Pons (tissue), 1 donor: ENCODE measurements around the gene SLCO3A1.

Experiments
- DNase-seq: peaks from one replicate; pipeline ENCODE4 v3.0.0-alpha.2; 2016; ENCODE audit warnings: low spot score

Gene SLCO3A1

GRCh38 chr15:91966194-91966552 is 112.7 kb downstream of the SLCO3A1 start:
- DNase-seq, result peak; percentile 56

- no peak for DNase-seq
Observed at GRCh38 chr15:91967935-91968606, 114.6 kb downstream of the SLCO3A1 start.

- DNase-seq, result no peak
Observed at GRCh38 chr15:91968610-91969009, 115.1 kb downstream of the SLCO3A1 start.

GRCh38 chr15:91970142-91970541 is 116.6 kb downstream of the SLCO3A1 start:
- DNase-seq, result peak; percentile 81

DNA sequence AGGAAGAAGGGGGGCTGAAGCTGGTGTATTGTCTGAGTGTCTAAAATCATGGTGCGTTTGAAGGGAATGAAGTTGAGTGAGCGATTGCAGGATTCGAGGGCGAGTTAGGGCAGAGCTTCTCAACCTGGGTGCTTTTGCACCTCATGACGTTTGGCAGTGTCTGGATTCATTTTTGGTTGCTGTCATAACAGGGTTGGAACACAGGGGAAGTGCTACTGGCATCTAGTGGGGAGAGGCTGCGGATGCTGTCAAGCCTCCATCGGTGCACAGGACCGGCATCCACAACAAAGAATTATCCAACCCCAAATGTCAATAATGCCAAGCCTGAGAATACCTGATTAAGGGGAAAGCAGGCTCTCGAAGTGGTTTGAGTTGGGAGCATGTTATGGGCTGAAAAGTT is 120.0 kb downstream of the SLCO3A1 start:
- DNase-seq, result no peak

DNA sequence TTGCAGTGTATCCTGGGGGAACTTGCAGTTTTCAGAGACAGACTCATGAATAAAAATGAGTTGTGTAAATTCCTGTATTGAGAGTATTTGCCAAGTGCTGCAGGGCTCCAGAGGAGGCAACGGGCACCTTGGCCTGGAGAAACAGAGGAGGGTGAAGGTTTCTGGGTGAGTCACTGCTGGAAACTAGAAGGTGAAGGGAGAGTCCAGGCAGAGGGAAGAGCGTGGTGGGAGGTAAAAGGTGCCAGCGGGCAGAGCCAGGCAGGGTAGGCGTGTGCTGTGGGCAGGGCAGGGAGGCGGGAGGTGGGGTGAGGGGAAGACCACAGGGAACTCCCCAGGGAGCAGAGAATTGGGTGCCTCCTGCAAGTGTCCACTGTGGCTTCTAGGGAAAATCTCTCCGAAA is 120.8 kb downstream of the SLCO3A1 start:
- DNase-seq, result no peak

- DNase-seq, result no peak
Observed at GRCh38 chr15:91975241-91975978, 121.9 kb downstream of the SLCO3A1 start.

DNA sequence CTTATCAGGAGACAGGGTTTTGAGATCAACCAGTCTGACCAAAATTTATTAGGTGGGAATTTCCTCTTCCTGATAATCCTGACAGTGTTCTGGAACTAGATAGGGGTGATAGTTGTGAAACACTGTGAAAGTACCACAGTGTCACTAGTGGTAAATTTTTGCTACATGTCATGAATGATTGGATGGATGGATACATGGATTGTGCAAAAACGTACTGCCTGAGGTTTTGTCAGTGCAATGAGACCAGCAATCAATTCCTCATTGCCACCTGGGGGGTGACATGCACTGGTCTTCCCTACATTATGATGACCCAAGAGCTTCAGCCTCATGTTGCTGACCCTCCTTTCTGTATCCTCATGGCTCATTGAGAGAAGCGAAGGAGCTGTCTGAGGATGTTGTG is 123.5 kb downstream of the SLCO3A1 start:
- DNase-seq, result no peak

GRCh38 chr15:91980502-91981267 is 127.2 kb downstream of the SLCO3A1 start:
- DNase-seq, result no peak

DNA sequence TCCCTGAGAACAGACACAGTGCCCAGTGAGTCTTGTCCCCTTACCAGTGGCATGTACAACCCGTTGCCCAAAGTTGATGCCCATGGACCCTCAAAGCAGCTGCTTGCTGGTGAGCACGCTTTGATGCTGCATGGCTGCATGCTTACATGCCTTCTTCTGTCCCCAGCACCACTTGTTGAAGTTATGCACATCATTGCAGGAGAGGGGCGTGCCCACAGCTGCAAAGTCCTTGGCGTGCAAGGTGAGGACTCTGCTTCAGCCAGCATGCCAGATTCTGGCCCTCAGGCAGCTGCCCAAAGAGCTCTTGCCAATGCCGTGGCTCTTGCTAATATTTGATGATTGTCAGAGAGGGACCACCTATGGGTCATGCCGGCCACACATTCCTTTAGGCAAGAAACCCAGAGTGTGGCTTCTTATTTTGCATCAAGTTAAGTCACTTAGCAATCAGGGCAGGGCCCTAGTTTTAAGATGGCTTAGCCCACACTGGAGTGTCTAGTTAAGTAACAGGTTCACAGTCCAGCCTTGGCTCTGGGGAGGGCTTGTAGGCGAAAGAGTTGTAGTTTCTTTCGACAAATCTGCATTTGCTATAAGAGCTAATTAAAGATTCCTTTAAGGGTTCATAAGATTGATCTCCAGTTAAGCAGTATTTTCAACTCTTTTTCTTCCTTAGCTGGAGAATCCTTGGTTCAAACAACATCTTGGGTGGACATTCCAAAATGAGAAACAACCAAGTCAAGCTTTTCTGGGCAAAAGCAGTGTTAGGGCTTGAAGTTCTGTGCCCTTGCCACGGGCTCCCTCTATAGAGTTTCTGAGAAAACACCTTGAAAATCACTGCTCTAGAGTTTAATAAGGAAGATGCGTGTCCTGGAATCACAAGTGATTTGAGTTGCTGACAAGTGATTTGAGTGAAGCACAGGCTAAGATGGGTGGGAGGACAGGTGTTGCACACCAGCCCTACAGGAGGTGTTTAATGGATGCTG is 128.6 kb downstream of the SLCO3A1 start:
- DNase-seq, result no peak

DNA sequence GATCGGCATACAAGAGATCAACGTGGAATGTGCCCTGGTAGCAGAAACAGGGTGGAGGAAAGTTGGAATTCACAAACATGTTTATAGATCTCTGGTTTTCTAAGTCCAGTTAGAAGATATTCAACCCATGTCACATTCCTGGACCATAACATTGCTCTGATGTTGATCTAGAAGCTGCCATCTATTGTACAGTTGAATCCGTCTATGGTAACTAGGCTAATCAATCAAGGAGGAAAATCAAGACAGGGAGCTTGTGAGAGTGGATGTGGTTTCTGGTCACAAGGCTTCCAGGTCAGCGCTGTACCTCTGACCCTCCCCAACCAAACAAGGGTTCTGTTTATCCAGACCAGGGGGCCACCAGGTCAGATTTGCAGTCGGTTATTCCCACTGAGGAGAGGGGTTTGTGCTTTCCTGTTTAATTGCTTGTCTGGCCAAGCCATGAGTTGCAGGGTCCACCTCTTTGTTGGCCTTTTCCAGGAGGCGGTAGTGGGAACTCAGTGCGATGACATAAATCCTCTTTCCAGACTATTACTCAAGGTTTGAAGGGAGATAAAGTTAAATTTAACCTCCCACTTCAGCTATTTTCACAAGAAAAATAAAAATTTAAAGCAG is 130.3 kb downstream of the SLCO3A1 start:
- DNase-seq, result no peak

DNA sequence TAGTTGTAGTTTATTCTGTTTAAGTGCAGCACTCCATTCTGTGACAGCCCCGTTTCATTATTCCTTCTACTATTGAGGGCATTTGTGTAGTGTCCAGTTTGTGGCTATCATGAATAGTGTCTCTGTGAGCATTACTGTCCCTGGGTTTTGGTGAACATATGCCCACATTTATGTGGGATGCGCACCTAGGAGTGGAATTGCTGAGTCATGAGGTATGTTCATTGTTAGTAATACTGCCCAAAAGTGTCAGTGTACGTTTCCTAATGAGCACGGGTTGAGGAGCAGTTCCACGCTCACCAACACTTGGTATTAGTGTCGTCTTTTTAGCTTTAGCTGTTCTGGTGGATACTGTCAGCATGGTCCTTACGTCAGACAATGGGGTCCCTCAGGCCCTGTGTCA is 131.8 kb downstream of the SLCO3A1 start:
- no peak for DNase-seq

GRCh38 chr15:91988071-91988470 is 134.6 kb downstream of the SLCO3A1 start:
- DNase-seq, result no peak

- DNase-seq, result no peak
Observed at GRCh38 chr15:91988655-91989054, 135.1 kb downstream of the SLCO3A1 start.

GRCh38 chr15:91989821-91990220 is 136.3 kb downstream of the SLCO3A1 start:
- no peak for DNase-seq

DNA sequence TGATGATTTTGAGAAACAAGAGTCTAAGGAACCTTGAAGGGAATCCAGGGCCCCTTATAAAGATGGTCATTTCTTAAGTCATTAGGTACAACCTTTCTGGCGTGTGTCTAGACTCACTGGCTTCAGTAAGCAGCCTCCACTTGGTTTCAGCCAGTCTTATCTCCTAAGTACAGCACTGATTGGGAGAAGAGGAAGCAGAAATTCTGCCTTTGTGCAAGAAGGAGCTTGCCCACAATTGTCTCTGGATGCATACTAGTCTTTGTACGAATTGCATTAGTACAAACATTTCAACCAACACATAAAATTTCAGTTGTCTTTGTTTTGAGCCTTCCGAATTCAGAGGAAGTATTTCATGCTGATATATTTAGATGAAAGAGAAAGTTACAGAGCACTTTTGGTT is 139.4 kb downstream of the SLCO3A1 start:
- DNase-seq, result no peak

DNA sequence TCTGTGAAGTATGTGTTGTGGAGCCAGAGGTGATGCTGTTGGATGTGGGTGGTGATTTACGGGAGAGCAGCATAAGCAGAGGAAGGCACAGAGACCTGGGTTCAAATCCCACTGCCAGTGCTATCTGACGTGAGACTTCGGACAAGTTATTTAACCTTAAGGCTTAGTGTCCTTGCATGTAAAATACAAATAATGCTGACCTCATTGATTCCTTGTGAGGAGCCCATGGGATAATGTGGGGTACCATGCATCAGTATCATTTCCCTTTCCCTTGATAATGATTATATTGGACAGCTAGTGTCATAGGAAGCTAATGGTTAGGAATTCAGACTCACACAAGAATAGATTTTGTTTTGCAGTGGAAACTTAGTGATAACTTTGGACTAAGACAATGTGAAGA is 141.6 kb downstream of the SLCO3A1 start:
- DNase-seq, result no peak

DNA sequence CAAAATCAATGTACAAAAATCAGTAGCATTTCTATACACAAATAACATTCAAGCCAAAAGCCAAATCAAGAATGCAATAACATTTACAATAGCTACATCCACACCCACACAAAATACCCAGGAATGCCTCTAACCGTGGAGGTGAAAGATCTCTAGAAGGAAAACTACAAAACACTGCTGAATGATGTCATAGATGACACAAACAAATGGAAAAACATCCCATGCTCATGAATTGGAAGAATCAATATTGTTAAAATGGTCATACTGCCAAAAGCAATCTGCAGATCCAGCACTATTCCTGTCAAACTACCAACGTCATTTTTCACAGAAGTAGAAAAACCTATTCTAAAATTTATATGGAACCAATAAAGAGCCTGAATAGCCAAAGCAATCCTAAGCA is 143.7 kb downstream of the SLCO3A1 start:
- no peak for DNase-seq

- DNase-seq, result no peak
Observed at GRCh38 chr15:92000709-92001108, 147.2 kb downstream of the SLCO3A1 start.

GRCh38 chr15:92001307-92001706 is 147.8 kb downstream of the SLCO3A1 start:
- DNase-seq, result no peak

- no peak for DNase-seq
Observed at GRCh38 chr15:92002666-92003065, 149.2 kb downstream of the SLCO3A1 start.
